Medulla oblongata (tissue), 1 donor: Measurements from ENCODE around the gene MAP7.
A peak's percentile ranks its signal among the peaks of the same experiment; 100 is the strongest.
"Not testable (repeated sequence)": the region's sequence is repeated elsewhere in the genome, so short reads cannot be mapped to it uniquely, and the experiment has no call there.

Source experiments
- DNase-seq: peaks from one replicate; pipeline ENCODE4 v3.0.0-alpha.2; 2015; ENCODE audit errors: extremely low spot score

The MAP7 gene

DNA sequence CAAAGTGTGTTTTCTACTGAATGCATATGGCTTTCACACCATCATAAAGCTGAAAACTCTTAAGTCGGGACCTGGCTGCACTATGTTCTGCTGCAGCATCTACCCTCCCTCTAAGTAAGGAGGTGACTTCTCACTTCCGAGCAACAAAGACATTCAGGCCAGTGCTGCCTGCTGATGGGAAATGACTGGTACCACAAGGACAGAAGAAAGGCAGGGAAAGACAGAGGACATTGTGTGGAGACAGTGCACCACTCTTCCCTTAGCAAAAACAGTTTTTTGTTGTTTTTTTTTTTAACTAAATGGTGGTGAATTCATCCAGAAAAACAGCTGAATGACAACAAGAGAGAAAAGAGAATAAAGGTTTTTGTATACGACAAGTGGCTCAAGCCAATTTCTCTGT, 81.5 kb downstream of the MAP7 start:
- DNase-seq, result peak; percentile 95

GRCh38 chr6:136467186-136467585, 83.0 kb downstream of the MAP7 start:
- DNase-seq, result no peak

GRCh38 chr6:136466777-136467176, 83.4 kb downstream of the MAP7 start:
- DNase-seq, result no peak

GRCh38 chr6:136465766-136466303, 84.4 kb downstream of the MAP7 start:
- no peak for DNase-seq

DNA sequence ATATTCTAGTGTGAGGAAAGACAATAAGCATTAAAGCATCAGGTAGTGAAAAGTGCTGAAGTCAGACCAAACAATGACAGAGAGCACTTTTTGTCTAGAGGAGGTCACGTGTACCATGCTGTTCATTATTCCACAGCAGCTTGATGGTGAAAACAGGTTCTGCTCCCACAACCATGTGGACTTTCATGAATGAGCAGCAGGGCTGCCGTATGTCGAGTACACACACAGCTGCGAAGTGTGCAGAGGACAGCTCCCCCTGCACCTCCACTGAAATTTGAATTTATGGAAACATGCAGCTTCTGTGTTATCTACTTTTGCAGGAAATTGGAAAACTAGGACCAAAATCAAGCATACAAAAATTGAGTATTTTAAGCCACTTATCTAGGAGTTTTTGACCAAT, 85.3 kb downstream of the MAP7 start:
- DNase-seq, result peak; percentile 64

DNA sequence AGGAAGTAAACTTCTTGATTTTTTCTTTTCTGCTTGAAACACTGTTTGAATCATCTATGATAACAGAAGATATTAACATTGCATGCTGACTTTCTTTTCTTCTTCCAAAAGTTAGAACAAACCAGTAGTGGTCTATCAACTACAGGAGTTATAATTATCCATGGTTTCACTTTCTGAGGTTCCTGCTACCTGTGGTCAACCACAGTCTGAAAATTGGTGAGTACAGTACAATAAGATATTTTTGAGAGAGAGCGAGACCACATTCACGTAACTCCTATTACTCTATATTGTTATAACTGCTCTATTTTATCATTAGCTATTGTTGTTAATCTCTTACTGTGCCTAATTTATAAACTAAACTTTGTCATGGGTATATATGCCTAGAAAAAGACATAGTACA, 86.1 kb downstream of the MAP7 start:
- no peak for DNase-seq

- DNase-seq, result no peak
Measured at GRCh38 chr6:136463743-136464142, 86.5 kb downstream of the MAP7 start.

GRCh38 chr6:136446579-136447187, 103.5 kb downstream of the MAP7 start:
- DNase-seq, result no peak

- DNase-seq, result no peak
Measured at GRCh38 chr6:136446145-136446544, 104.1 kb downstream of the MAP7 start.

- no peak for DNase-seq
Measured at GRCh38 chr6:136445063-136445462, 105.2 kb downstream of the MAP7 start.

DNA sequence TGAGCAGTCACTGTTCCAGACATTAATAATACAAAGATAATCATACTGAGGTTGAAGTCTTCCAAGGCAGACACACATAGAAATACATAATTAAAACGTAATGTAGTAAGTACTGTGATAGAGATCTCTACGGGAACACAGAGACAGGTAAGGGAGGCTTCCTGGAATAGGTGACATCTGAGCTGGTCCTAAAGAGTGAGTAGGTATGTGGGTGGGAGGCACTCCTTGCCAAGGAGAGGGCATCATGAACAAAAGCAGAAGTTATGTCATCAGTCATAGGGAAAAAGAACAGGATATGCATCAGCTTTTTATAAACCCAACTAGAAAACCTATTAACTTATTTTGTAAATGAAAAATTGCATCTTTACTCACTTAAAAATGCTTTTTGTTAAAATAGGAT, 110.0 kb downstream of the MAP7 start:
- DNase-seq, result no peak

DNA sequence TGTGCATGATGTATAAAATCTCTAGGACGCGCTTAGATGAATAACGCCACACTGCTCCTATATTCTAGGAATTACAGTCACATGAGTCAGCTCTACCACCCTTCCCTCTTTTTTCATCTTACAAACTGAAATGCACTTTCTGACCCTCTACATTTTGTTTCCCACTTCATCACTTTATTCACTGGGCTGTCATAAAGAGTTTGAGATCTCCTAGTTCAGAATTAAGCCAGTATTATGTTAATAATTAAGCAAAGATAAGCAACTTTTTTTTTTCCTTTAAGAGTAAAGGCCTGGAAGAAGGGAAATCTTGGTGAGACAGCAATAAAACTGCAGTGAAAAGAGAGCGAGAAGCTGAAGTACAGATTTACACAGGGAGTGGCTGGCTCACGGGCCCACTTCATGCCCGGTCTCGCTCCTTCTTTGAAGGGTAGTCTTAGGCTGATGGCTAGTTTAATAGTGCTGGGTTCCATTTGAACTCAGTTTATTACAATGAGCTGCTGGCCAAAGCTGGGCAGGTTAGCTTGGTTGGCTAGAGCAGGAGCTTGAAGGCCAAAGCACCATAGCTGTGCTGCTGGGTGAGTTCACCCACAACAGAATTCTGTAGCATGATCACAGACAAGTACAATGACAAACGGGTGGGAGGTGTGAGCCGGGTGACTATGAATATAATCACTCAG, 110.6 kb downstream of the MAP7 start:
- no peak for DNase-seq

DNA sequence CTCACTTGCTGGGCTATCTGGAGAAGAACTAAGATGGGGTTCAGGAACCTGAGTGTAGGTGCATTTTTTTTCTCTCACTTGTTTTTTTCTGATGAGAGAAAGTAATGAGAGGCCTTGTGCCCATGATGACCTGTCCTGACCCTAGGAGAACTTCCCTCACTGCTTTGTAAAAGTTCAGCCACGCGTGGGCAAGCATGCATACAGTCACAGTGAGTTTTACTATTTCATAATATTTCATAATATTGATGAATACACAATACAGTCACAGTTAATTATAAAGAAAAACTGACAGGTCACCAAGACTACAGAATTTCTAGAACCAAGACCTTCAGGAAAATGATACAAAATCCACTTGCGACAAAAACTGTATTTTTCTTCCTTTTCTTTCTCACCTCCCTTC, 111.8 kb downstream of the MAP7 start:
- DNase-seq, result no peak

DNA sequence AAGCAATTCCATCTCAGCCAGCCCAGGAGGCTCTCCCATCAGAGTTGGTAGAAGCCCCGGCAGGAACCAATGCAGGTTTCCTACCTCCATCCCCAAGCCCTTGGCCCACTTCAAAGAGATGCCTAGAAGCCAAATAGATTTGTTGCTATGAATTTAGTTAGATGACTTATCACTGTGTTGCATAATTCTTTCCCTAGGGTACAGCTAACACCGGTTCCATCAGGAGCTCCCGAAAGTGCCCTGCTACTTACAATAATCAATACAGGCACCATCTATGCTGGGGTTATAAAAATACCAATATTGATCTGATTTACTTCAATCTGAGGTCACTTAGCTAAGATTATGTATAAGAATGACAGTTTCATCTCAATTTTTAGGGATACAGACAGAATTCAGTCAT, 113.0 kb downstream of the MAP7 start:
- DNase-seq, result no peak

DNA sequence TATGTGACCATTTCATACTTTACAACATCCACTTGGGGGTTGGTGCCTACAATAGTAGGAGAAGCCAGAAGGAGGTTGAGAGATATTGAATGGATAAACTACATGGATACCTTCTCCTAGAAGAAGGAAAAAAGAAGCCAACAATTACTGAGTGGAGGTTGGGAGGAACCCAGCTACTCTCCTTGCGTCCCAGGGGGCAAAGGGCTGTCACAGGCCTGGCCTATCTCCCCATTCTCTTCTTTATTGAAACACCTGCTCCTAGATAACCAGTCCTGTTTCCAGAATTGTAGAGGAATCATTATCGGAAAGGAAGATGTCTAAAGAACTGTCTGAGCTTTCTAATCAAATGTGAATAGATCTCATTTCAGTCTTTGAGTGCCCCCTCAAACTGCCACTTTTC, 115.1 kb downstream of the MAP7 start:
- DNase-seq, result no peak

GRCh38 chr6:136431306-136431705, 118.9 kb downstream of the MAP7 start:
- DNase-seq, result not testable (repeated sequence)

GRCh38 chr6:136429264-136430065, 120.8 kb downstream of the MAP7 start:
- no peak for DNase-seq

- DNase-seq, result no peak
Measured at GRCh38 chr6:136427378-136427717, 122.9 kb downstream of the MAP7 start.

DNA sequence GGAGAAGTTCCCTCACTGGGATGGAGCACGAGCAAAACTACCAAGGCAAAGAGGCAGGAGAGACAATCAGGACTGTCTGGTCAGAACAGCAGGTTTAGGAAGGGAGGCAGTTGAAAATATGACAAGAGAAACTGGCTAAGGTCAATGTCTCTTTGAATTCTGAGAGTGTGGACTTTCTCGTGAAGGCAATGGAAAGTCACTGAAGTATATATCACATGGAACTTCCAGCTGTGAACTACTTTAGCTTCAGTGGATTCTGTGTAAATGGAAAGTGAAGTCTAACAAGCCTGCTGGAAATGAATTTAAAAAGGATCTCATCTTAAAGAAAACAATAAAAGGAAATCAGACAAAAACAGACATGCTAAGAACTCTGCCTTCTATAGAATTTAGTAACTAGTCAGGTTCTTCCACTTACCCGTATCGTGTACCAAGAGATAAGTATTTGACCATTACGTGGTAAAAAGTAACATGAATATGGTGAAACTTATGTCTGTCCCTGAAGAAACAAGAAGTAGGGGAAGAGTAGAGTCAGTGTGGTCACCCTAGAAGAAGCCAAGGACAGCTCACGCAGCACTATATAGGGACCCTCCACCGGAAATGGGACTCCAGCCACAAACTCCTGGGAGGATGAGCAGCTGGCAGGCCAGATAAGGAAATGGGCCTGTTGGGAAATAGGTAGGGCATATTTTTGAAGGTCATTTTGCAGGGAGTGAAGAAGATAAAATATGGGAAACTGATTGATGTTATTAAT, 123.4 kb downstream of the MAP7 start:
- DNase-seq, result no peak

- no peak for DNase-seq
Measured at GRCh38 chr6:136425793-136426192, 124.4 kb downstream of the MAP7 start.

- DNase-seq, result no peak
Measured at GRCh38 chr6:136424901-136425300, 125.3 kb downstream of the MAP7 start.

DNA sequence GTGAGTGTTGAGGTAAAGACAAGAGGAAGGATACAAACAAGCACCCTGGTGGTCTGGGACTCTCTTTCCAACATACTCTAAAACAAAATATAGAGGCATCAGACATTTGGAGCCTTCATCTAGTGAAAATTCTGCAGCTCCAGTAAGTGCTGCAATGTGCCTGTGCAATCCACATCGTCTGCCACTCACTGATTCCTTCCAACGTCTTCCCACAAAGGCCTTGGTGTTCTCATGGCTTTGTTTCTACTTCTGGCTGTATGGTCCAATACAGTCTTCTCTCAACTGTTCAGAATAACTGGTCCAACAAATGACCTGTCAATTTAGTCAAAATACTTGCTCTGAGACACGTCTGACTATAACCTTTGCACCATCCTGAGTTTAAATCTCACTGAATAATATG, 125.8 kb downstream of the MAP7 start:
- DNase-seq, result peak; percentile 75
